WTC11 (cell line): ENCODE measurements around the gene WDR81. TPM values are rescaled to one million over a fixed set of nuclear protein-coding genes. Genes with fewer than 3 reads are reported as not detected.
A peak's percentile ranks its signal among the peaks of the same experiment; 100 is the strongest.
"Not testable (repeated sequence)": the region's sequence is repeated elsewhere in the genome, so short reads cannot be mapped to it uniquely, and the experiment has no call there.

Source experiments
- ATAC-seq: fragments of 200-7000 bp; cut with Tn5 transposase; 2 replicates; pipeline ENCODE4 v1.10.0; 2021; ENCODE audit warnings: mild to moderate bottlenecking, moderate library complexity
- CTCF ChIA-PET: fragments of 300-600 bp; sonication (Branson Sonifier 250); formaldehyde crosslinking; loops from one replicate; lab custom pipeline; 2021; ENCODE audit warnings: antibody characterized with exemption; lab: Charles Lee
- POLR2A ChIA-PET: fragments of 350-600 bp; sonication (Branson Sonifier 250); formaldehyde crosslinking; loops from one replicate; lab custom pipeline; 2021; ENCODE audit warnings: antibody characterized with exemption; lab: Charles Lee
- DNase-seq: peaks from one replicate; pipeline ENCODE4 v3.0.0; 2021; ENCODE audit warnings: low spot score
- H3K27ac Mint-ChIP-seq: 2 replicates; pipeline ENCODE4 v1.8.0; 2021; ENCODE audit warnings: mixed read lengths
- H3K27me3 Mint-ChIP-seq: 2 replicates; pipeline ENCODE4 v1.8.0; 2021; ENCODE audit warnings: low read depth, mild to moderate bottlenecking, moderate library complexity, mixed read lengths
- H3K36me3 Mint-ChIP-seq: 2 replicates; pipeline ENCODE4 v1.8.0; 2021; ENCODE audit warnings: mixed read lengths
- H3K4me1 Mint-ChIP-seq: 2 replicates; pipeline ENCODE4 v1.8.0; 2022; ENCODE audit warnings: mixed read lengths
- H3K4me3 Mint-ChIP-seq: 2 replicates; pipeline ENCODE4 v1.8.0; 2021; ENCODE audit warnings: mild to moderate bottlenecking, moderate library complexity, mixed read lengths
- H3K9me3 Mint-ChIP-seq: 2 replicates; pipeline ENCODE4 v1.8.0; 2021; ENCODE audit warnings: mixed read lengths
- ATF2 ChIP-seq: sonication (generic); formaldehyde crosslinking; IDR thresholded peaks from 2 replicates; pipeline ENCODE4 v1.8.1; 2022; ENCODE audit warnings: low read depth, missing genetic modification reagents, borderline replicate concordance
- ATF6 ChIP-seq: sonication (generic); formaldehyde crosslinking; IDR thresholded peaks from 2 replicates; pipeline ENCODE4 v1.8.1; 2023; ENCODE audit warnings: mild to moderate bottlenecking, missing genetic modification reagents
- CBFB ChIP-seq: sonication (generic); formaldehyde crosslinking; IDR thresholded peaks from 2 replicates; pipeline ENCODE4 v1.8.1; 2022; ENCODE audit warnings: mild to moderate bottlenecking, low read depth, missing genetic modification reagents
- ELF4 ChIP-seq: sonication (generic); formaldehyde crosslinking; IDR thresholded peaks from 2 replicates; pipeline ENCODE4 v1.8.1; 2022; ENCODE audit warnings: low read depth, mild to moderate bottlenecking, moderate library complexity, missing genetic modification reagents
- GABPB1 ChIP-seq: sonication (generic); formaldehyde crosslinking; IDR thresholded peaks from 2 replicates; pipeline ENCODE4 v1.8.1; 2023; ENCODE audit warnings: mild to moderate bottlenecking, missing genetic modification reagents
- HMGA2 ChIP-seq: fragments of 250-450 bp; sonication (Bioruptor Pico); IDR thresholded peaks from 2 replicates; pipeline ENCODE4 v1.4.0; 2021; ENCODE audit warnings: mild to moderate bottlenecking, moderate library complexity
- MAX ChIP-seq: sonication (generic); formaldehyde crosslinking; IDR thresholded peaks from 2 replicates; pipeline ENCODE4 v1.8.0; 2022; ENCODE audit warnings: mild to moderate bottlenecking, missing genetic modification reagents
- MLX ChIP-seq: sonication (generic); formaldehyde crosslinking; IDR thresholded peaks from 2 replicates; pipeline ENCODE4 v1.8.1; 2023; ENCODE audit warnings: mild to moderate bottlenecking, missing genetic modification reagents, moderate library complexity
- MYBL2 ChIP-seq: sonication (generic); formaldehyde crosslinking; IDR thresholded peaks from 2 replicates; pipeline ENCODE4 v1.8.1; 2023; ENCODE audit warnings: mild to moderate bottlenecking, moderate library complexity, missing genetic modification reagents
- NR2C2 ChIP-seq: sonication (generic); formaldehyde crosslinking; IDR thresholded peaks from 2 replicates; pipeline ENCODE4 v1.8.0; 2022; ENCODE audit warnings: mild to moderate bottlenecking, missing genetic modification reagents
- NR3C1 ChIP-seq: sonication (generic); formaldehyde crosslinking; conservative IDR thresholded peaks from 2 replicates; pipeline ENCODE4 v1.8.1; 2023; ENCODE audit warnings: low read depth, mild to moderate bottlenecking, missing genetic modification reagents
- OVOL2 ChIP-seq: fragments of 250-450 bp; sonication (Bioruptor Pico); IDR thresholded peaks from 2 replicates; pipeline ENCODE4 v1.9.0; 2021; ENCODE audit warnings: mild to moderate bottlenecking, borderline replicate concordance
- SMAD3 ChIP-seq: sonication (generic); formaldehyde crosslinking; IDR thresholded peaks from 2 replicates; pipeline ENCODE4 v1.8.0; 2022; ENCODE audit warnings: missing genetic modification reagents, mild to moderate bottlenecking, borderline replicate concordance
- SMAD4 ChIP-seq: sonication (generic); formaldehyde crosslinking; IDR thresholded peaks from 2 replicates; pipeline ENCODE4 v1.8.0; 2022; ENCODE audit warnings: mild to moderate bottlenecking, missing genetic modification reagents
- STAT6 ChIP-seq: sonication (generic); formaldehyde crosslinking; conservative IDR thresholded peaks from 2 replicates; pipeline ENCODE4 v1.8.1; 2023; ENCODE audit warnings: mild to moderate bottlenecking, low read depth, missing genetic modification reagents, moderate library complexity
- ZMAT4 ChIP-seq: fragments of 250-450 bp; sonication (Bioruptor Pico); IDR thresholded peaks from 2 replicates; pipeline ENCODE4 v1.9.0; 2021; ENCODE audit warnings: mild to moderate bottlenecking
- ZNF396 ChIP-seq: fragments of 250-450 bp; sonication (Bioruptor Pico); IDR thresholded peaks from 2 replicates; pipeline ENCODE4 v1.8.0; 2021; ENCODE audit warnings: mild to moderate bottlenecking, moderate library complexity, borderline replicate concordance
- ZNF425 ChIP-seq: fragments of 250-450 bp; sonication (Bioruptor Pico); conservative IDR thresholded peaks from 2 replicates; pipeline ENCODE4 v1.9.0; 2021; ENCODE audit warnings: mild to moderate bottlenecking
- total RNA-seq: library from RNA; stranded (reverse); gene quantifications from 3 replicates; pipeline ENCODE4 v1.2.3, GENCODE V29; 2021

Gene WDR81
- total RNA-seq, 1 experiment from 2014 or later, result 16.4 TPM

GRCh38 chr17:1736348-1737281 lies 12.1 kb downstream of the WDR81 start:
- Mint-ChIP-seq H3K27me3 (0 out of 2 replicates have a peak, but pooled peaks cover 2% of the 10 kb centered on the region), H3K4me1 (no peaks in the 10 kb centered on the region), H3K9me3 (peaks cover 3% of the 10 kb centered on the region; the same call in 1 of the 2 replicates), H3K36me3 (peaks cover 6% of the 10 kb centered on the region), H3K4me3 (no peak overlapping the region), H3K27ac (peak overlapping the region; percentile 65; the same call in 1 of the 2 replicates)
- ChIA-PET POLR2A (no interaction called here), CTCF (interaction anchor here (2.0 kb wide), 1 partner anchor 16 kb away, joined by 6 read pairs; no protein-coding TSS in a partner anchor)
- DNase-seq (no peak), ATAC-seq (no peak; the same call in 1 of the 2 replicates)
- TF ChIP-seq GABPB1 (CRISPR knock-in tag) (peak; percentile 60), MYBL2 (no peak)
- TF ChIP-seq, all 79 proteins: peak for 1

GRCh38 chr17:1737531-1738291 lies 13.2 kb downstream of the WDR81 start:
- H3K36me3 Mint-ChIP-seq, result peaks cover 6% of the 10 kb centered on the region
- 0 out of 2 replicates have a peak overlapping the region, but pooled peaks have one; percentile 19 for H3K27ac Mint-ChIP-seq
- ATAC-seq (no peak), DNase-seq (no peak)
- no peaks in the 10 kb centered on the region for H3K4me1 Mint-ChIP-seq
- CTCF ChIA-PET, result no interaction called here
- POLR2A ChIA-PET, result no interaction called here
- no peak overlapping the region for H3K4me3 Mint-ChIP-seq
- 0 out of 2 replicates have a peak, but pooled peaks cover 2% of the 10 kb centered on the region for H3K27me3 Mint-ChIP-seq
- TF ChIP-seq NR2C2 (CRISPR knock-in tag) (no peak), ATF6 (CRISPR knock-in tag) (no peak), NR3C1 (CRISPR knock-in tag) (no peak), MAX (CRISPR knock-in tag) (no peak), CBFB (no peak), SMAD4 (CRISPR knock-in tag) (no peak), SMAD3 (no peak), ELF4 (no peak), ATF2 (no peak), OVOL2 (CRISPR knock-in tag) (no peak), HMGA2 (no peak), STAT6 (CRISPR knock-in tag) (no peak), ZNF396 (CRISPR knock-in tag) (no peak), ZMAT4 (CRISPR knock-in tag) (no peak), MLX (no peak), ZNF425 (CRISPR knock-in tag) (no peak)
- H3K9me3 Mint-ChIP-seq, result peaks cover 3% of the 10 kb centered on the region; the same call in 1 of the 2 replicates

- DNase-seq, H3K4me1 Mint-ChIP-seq, H3K9me3 Mint-ChIP-seq, H3K36me3 Mint-ChIP-seq, ATAC-seq, H3K27me3 Mint-ChIP-seq, H3K4me3 Mint-ChIP-seq, POLR2A ChIA-PET, H3K27ac Mint-ChIP-seq: not testable (repeated sequence)
- CTCF ChIA-PET, result interaction anchor here (1.4 kb wide), 1 partner anchor 21 kb away, joined by 6 read pairs; no protein-coding TSS in a partner anchor
Observed at GRCh38 chr17:1741899-1742298, 17.4 kb downstream of the WDR81 start.
